Stimulated activated memory B cell treated with anti-CD40 and anti-IgM and Interleukin-4, amounts not matched to agents 10 μg/mL and 1 μg/mL and 100 μg/mL, for 72 hours (primary cell): ENCODE measurements around the gene ETNK1.
"Not testable (repeated sequence)": the region's sequence is repeated elsewhere in the genome, so short reads cannot be mapped to it uniquely, and the experiment has no call there.

Source experiments
- ATAC-seq: fragments of 150-1000 bp; cut with Tn5 transposase; 2 replicates; pipeline ENCODE4 v1.10.0; 2021
- H3K27ac Mint-ChIP-seq: one replicate; pipeline ENCODE4 v1.8.0; 2022; ENCODE audit warnings: mild to moderate bottlenecking, mixed read lengths
- H3K27me3 Mint-ChIP-seq: one replicate; pipeline ENCODE4 v1.8.0; 2022; ENCODE audit warnings: mixed read lengths
- H3K36me3 Mint-ChIP-seq: one replicate; pipeline ENCODE4 v1.8.0; 2022; ENCODE audit warnings: mixed read lengths
- H3K4me1 Mint-ChIP-seq: one replicate; pipeline ENCODE4 v1.8.0; 2022; ENCODE audit warnings: mixed read lengths
- H3K4me3 Mint-ChIP-seq: one replicate; pipeline ENCODE4 v1.8.0; 2022; ENCODE audit warnings: mild to moderate bottlenecking, moderate library complexity, mixed read lengths
- H3K9me3 Mint-ChIP-seq: one replicate; pipeline ENCODE4 v1.8.0; 2022; ENCODE audit warnings: mixed read lengths

Gene ETNK1

DNA sequence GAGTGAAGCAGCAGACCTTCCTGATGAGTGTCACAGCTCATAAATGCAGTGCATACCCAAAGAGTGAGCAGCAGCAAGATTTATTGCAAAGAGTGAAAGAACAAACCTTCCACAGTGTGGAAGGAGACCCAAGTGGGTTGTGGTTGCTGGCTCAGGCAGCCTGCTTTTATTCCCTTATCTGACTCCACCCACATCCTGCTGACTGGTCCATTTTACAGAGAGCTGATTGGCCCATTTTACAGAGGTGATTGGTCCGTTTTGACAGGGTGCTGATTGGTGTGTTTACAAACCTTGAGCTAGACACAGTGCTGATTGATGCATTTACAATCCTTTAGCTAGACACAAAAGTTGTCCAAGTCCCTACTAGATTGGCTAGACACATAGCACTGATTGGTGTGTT lies 67.5 kb downstream of the ETNK1 start:
- ATAC-seq, H3K4me1 Mint-ChIP-seq, H3K9me3 Mint-ChIP-seq, H3K4me3 Mint-ChIP-seq, H3K27ac Mint-ChIP-seq, H3K36me3 Mint-ChIP-seq, H3K27me3 Mint-ChIP-seq: not testable (repeated sequence)

GRCh38 chr12:22692964-22693555 lies 68.1 kb downstream of the ETNK1 start:
- H3K27me3 Mint-ChIP-seq, result no peaks in the 10 kb centered on the region
- H3K27ac Mint-ChIP-seq, result no peak overlapping the region
- H3K9me3 Mint-ChIP-seq, result peaks cover 10% of the 10 kb centered on the region
- H3K36me3 Mint-ChIP-seq, result peaks cover 7% of the 10 kb centered on the region
- H3K4me1 Mint-ChIP-seq, result no peaks in the 10 kb centered on the region
- ATAC-seq, result no peak
- no peak overlapping the region for H3K4me3 Mint-ChIP-seq

GRCh38 chr12:22698576-22698975 lies 73.6 kb downstream of the ETNK1 start:
- Mint-ChIP-seq H3K27ac (no peak overlapping the region), H3K9me3 (peaks cover 10% of the 10 kb centered on the region), H3K4me1 (no peaks in the 10 kb centered on the region), H3K27me3 (no peaks in the 10 kb centered on the region), H3K4me3 (no peak overlapping the region), H3K36me3 (peaks cover 7% of the 10 kb centered on the region)
- no peak for ATAC-seq

DNA sequence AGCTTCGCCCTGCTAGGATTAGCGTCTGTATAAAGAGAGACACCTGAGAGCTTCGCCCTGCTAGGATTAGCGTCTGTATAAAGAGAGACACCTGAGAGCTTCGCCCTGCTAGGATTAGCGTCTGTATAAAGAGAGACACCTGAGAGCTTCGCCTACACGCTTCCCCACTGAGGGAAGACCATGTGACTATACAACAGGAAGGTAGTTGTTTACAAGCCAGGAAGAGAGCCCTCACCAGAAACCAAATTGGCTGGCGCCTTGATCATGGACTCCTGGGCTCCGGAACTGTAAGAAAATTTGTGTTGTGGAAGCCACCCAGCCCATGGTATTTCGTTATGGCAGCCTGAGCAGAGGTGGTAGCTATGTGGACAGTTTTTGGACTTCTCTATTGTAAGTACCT lies 74.7 kb downstream of the ETNK1 start:
- not testable (repeated sequence) for H3K27ac Mint-ChIP-seq, H3K9me3 Mint-ChIP-seq, H3K4me3 Mint-ChIP-seq, ATAC-seq, H3K27me3 Mint-ChIP-seq, H3K36me3 Mint-ChIP-seq, H3K4me1 Mint-ChIP-seq

GRCh38 chr12:22700106-22700505 lies 75.1 kb downstream of the ETNK1 start:
- H3K4me1 Mint-ChIP-seq, result no peaks in the 10 kb centered on the region
- H3K9me3 Mint-ChIP-seq, result peaks cover 6% of the 10 kb centered on the region
- no peak overlapping the region for H3K27ac Mint-ChIP-seq
- H3K4me3 Mint-ChIP-seq, result no peak overlapping the region
- H3K27me3 Mint-ChIP-seq, result no peaks in the 10 kb centered on the region
- H3K36me3 Mint-ChIP-seq, result peaks cover 7% of the 10 kb centered on the region
- no peak for ATAC-seq

DNA sequence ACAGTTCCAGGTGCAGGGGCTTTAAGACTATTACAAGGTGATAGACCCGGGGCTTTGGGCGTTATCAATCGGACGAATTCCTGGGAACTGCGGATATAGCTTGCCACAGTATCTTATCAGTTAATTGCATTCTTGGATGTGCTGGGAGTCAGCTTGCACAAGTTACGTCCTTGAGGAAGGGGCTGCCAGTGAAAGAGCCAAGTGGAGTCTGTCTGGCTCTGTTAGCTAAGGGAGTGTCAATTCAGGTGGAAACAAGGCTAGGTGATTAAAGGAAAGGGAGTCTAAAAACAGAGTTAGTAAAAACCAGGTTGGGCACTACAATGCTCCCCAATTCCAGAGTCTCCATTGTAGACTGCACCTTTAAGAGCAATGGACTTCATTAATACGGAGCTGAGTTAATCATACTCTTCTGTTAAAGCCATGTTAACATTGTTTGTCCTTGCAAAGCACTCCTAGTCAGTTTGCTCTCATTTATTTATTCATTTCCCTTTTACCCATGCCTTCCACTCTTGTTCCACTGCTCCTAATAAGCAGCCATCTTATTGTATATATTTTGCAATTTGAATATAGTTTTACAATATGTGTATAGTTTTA lies 76.3 kb downstream of the ETNK1 start:
- not testable (repeated sequence) for H3K27me3 Mint-ChIP-seq, H3K9me3 Mint-ChIP-seq, H3K36me3 Mint-ChIP-seq, H3K4me1 Mint-ChIP-seq, H3K4me3 Mint-ChIP-seq, H3K27ac Mint-ChIP-seq, ATAC-seq

GRCh38 chr12:22702690-22703089 lies 77.7 kb downstream of the ETNK1 start:
- no peak for ATAC-seq
- no peaks in the 10 kb centered on the region for H3K27me3 Mint-ChIP-seq
- H3K4me3 Mint-ChIP-seq, result no peak overlapping the region
- H3K36me3 Mint-ChIP-seq, result no peaks in the 10 kb centered on the region
- H3K9me3 Mint-ChIP-seq, result no peaks in the 10 kb centered on the region
- no peaks in the 10 kb centered on the region for H3K4me1 Mint-ChIP-seq
- no peak overlapping the region for H3K27ac Mint-ChIP-seq

GRCh38 chr12:22709292-22709691 lies 84.3 kb downstream of the ETNK1 start:
- no peaks in the 10 kb centered on the region for H3K9me3 Mint-ChIP-seq
- no peaks in the 10 kb centered on the region for H3K27me3 Mint-ChIP-seq
- H3K27ac Mint-ChIP-seq, result no peak overlapping the region
- peaks cover 6% of the 10 kb centered on the region for H3K4me1 Mint-ChIP-seq
- ATAC-seq, result no peak
- no peaks in the 10 kb centered on the region for H3K36me3 Mint-ChIP-seq
- no peak overlapping the region for H3K4me3 Mint-ChIP-seq

DNA sequence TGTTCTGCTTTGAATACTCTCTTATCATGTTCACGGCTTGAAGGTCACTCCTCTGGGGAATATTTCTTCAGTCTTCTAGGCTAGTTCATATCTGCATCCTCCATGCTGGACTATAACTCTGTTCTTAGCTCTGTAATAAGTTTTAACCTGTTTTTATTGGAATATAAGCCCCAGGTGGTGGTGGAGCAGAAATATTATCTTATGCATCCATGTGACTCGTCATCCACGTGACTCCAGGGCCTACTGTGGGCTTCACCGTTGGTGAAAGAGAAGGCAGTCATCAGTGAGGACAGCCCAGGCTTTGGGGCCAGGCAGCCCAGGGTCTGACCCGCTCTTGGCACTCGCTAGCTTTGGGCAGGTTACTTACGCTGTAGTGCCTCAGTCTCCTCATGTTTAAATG lies 87.1 kb downstream of the ETNK1 start:
- H3K27me3 Mint-ChIP-seq, result no peaks in the 10 kb centered on the region
- ATAC-seq, result no peak
- no peak overlapping the region for H3K27ac Mint-ChIP-seq
- H3K4me1 Mint-ChIP-seq, result peaks cover 6% of the 10 kb centered on the region
- no peak overlapping the region for H3K4me3 Mint-ChIP-seq
- H3K9me3 Mint-ChIP-seq, result no peaks in the 10 kb centered on the region
- no peaks in the 10 kb centered on the region for H3K36me3 Mint-ChIP-seq

- Mint-ChIP-seq H3K9me3 (no peaks in the 10 kb centered on the region), H3K27me3 (no peaks in the 10 kb centered on the region), H3K36me3 (no peaks in the 10 kb centered on the region), H3K27ac (no peak overlapping the region), H3K4me1 (no peaks in the 10 kb centered on the region), H3K4me3 (no peak overlapping the region)
- ATAC-seq, result no peak
Measured at GRCh38 chr12:22715254-22715653, 90.3 kb downstream of the ETNK1 start.

GRCh38 chr12:22719745-22720144 lies 94.8 kb downstream of the ETNK1 start:
- ATAC-seq, result no peak
- H3K27me3 Mint-ChIP-seq, result peaks cover 27% of the 10 kb centered on the region
- no peaks in the 10 kb centered on the region for H3K36me3 Mint-ChIP-seq
- no peak overlapping the region for H3K4me3 Mint-ChIP-seq
- H3K9me3 Mint-ChIP-seq, result no peaks in the 10 kb centered on the region
- H3K4me1 Mint-ChIP-seq, result no peaks in the 10 kb centered on the region
- H3K27ac Mint-ChIP-seq, result no peak overlapping the region

DNA sequence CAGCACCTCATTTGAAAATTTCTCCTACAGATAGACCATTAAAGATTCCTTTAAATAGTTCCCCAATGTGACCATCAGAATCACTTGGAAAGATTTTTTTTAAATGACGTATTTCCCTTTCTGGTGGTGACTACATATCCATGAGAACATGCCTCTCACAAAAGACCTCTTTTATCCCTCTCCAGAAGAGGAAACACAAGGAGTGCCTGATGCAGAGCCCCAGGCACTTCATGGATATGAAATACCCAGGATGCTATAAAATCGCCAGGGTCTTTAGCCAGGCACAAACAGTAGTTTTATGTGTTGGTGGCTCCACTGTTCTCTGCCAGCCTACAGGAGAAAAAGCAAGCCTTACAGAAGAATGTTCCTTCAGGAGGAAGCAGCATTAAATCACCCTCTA lies 97.1 kb downstream of the ETNK1 start:
- no peak overlapping the region for H3K27ac Mint-ChIP-seq
- no peak overlapping the region for H3K4me3 Mint-ChIP-seq
- H3K36me3 Mint-ChIP-seq, result no peaks in the 10 kb centered on the region
- no peak for ATAC-seq
- H3K27me3 Mint-ChIP-seq, result peaks cover 40% of the 10 kb centered on the region
- no peaks in the 10 kb centered on the region for H3K9me3 Mint-ChIP-seq
- H3K4me1 Mint-ChIP-seq, result no peaks in the 10 kb centered on the region

GRCh38 chr12:22722779-22723178 lies 97.8 kb downstream of the ETNK1 start:
- Mint-ChIP-seq H3K9me3 (no peaks in the 10 kb centered on the region), H3K27me3 (peaks cover 40% of the 10 kb centered on the region), H3K4me1 (no peaks in the 10 kb centered on the region), H3K36me3 (no peaks in the 10 kb centered on the region), H3K27ac (no peak overlapping the region), H3K4me3 (no peak overlapping the region)
- ATAC-seq, result no peak

DNA sequence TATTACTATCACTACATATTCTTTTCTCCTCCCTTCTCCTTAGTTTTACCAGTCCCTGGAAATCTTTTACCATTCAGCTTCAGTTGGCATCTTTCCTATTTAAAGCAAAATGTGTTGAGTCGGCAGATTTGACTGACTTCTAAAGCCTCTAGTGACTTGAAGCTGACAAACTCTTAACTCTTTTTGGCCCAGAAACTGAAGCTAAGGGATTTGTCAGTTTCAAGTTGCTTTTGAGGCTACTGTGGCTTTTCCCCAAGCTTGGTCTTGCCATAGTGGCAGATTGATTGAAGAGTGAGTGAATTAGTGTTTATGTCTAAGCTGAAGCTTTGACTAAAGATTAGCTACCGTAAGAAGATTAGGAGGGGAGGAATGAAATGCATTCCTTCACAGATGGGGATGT lies 104.0 kb downstream of the ETNK1 start:
- Mint-ChIP-seq H3K9me3 (no peaks in the 10 kb centered on the region), H3K27ac (no peak overlapping the region), H3K36me3 (no peaks in the 10 kb centered on the region), H3K4me1 (no peaks in the 10 kb centered on the region), H3K4me3 (no peak overlapping the region), H3K27me3 (peaks cover 19% of the 10 kb centered on the region)
- no peak for ATAC-seq

DNA sequence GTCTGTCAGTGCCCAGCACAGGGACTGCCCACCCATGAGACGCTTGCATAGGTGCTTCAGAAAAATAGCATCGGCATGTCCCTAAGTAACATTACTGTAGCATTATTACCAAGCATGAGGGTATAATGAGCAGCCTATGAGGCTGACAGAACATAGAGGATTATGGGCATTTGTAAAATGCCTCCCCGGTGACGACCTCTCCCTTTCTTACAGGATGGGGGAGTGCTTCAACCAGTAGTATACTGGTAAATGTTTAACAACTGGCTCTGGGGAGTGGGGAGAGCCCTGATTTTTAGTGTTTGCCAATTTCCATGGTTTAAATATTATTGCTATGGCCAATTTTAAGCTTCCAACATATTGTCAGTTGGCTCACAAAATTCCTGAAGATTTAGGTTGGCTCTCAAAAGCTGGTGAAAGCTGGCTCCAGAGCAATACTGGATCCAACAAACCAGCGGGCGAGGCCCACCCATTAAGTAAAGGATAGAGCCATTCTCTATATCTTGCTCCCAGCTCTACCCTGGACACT lies 104.5 kb downstream of the ETNK1 start:
- ATAC-seq, result no peak
- Mint-ChIP-seq H3K4me3 (no peak overlapping the region), H3K9me3 (no peaks in the 10 kb centered on the region), H3K27ac (no peak overlapping the region), H3K27me3 (peaks cover 14% of the 10 kb centered on the region), H3K4me1 (no peaks in the 10 kb centered on the region), H3K36me3 (no peaks in the 10 kb centered on the region)

- Mint-ChIP-seq H3K4me1 (no peaks in the 10 kb centered on the region), H3K4me3 (no peak overlapping the region), H3K36me3 (no peaks in the 10 kb centered on the region), H3K27ac (no peak overlapping the region), H3K9me3 (no peaks in the 10 kb centered on the region), H3K27me3 (peaks cover 13% of the 10 kb centered on the region)
- no peak for ATAC-seq
Measured at GRCh38 chr12:22729957-22730443, 105.0 kb downstream of the ETNK1 start.
